Stimulated activated CD4-positive, alpha-beta T cell treated with anti-CD3 and anti-CD28 coated beads, Interleukin-4, amount 100 ng/mL, for 1 hour (primary cell): ENCODE results near the gene SPATA33.
"Not testable (repeated sequence)": the region's sequence is repeated elsewhere in the genome, so short reads cannot be mapped to it uniquely, and the experiment has no call there.

Experiments
- DNase-seq: peaks from one replicate; pipeline ENCODE4 v3.0.0-alpha.2; 2020

The SPATA33 gene

DNA sequence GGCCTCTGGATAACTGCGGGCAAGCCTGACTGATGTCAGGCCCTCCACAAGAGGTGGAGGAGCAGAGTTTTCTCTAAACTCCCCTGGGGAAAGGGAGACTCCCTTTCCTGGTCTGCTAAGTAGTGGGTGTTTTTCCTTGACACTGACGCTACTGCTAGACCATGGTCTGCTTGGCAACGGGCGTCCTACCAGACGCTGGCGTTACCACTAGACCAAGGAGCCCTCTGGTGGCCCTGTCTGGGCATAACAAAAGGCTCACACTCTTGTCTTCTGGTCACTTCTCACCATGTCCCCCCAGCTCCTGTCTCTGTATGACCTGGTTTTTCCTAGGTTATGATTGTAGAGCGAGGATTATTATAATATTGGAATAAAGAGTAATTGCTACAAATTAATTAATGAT, 9.4 kb downstream of the SPATA33 start:
- DNase-seq, result not testable (repeated sequence)

DNA sequence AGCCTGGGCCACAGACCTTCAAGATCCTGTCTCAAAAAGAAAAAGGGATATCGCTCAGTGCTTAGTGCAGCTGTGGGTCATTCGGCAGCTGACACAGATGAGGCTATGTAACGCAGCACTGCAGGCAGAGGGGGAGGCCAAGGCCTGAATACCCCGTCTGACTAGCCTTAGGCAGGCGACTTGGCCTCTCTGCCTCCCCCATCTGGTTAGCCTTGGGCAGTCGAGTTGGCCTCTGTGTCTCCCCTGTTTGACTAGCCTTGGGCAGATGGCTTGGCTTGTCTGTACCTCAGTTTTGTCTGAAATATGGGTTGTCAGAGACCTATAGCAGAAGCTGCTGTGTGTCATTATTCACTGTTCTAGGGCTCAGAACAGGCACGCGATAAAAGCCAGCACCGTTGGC, 10.0 kb downstream of the SPATA33 start:
- no peak for DNase-seq

DNA sequence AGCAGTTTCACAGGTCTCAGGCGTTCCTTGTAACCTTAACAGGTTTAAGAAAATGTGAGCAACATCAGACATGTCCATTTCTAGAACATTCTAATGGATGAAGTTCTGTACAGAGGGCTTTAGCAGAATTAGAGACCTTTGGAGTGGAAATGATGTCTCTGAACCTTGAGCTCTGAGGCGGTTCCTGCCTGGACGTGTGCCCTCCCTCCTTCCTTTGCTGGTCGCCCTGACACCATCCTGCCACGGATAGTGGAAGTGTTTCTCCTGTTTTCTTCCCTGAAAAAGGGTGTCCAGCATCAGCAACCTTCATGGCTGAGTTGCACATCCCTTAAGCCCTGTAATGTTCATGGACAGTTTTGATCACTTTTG, 11.1 kb downstream of the SPATA33 start:
- no peak for DNase-seq

DNA sequence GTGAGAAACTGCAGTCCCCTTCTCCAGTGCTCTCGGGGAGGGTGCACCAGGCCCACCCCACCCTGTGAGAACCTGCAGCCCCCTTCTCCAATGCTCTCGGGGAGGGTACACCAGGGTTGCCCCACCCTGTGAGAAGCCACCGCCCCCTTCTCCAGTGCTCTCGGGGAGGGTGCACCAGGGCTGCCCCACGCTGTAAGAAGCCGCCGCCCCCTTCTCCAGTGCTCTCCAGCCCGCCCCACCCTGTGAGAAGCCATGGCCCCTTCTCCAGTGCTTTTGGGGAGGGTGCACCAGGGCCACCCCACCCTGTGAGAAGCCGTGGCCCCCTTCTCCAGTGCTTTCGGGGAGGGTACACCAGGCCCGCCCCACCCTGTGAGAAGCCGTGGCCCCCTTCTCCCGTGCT, 12.1 kb downstream of the SPATA33 start:
- DNase-seq, result no peak

DNA sequence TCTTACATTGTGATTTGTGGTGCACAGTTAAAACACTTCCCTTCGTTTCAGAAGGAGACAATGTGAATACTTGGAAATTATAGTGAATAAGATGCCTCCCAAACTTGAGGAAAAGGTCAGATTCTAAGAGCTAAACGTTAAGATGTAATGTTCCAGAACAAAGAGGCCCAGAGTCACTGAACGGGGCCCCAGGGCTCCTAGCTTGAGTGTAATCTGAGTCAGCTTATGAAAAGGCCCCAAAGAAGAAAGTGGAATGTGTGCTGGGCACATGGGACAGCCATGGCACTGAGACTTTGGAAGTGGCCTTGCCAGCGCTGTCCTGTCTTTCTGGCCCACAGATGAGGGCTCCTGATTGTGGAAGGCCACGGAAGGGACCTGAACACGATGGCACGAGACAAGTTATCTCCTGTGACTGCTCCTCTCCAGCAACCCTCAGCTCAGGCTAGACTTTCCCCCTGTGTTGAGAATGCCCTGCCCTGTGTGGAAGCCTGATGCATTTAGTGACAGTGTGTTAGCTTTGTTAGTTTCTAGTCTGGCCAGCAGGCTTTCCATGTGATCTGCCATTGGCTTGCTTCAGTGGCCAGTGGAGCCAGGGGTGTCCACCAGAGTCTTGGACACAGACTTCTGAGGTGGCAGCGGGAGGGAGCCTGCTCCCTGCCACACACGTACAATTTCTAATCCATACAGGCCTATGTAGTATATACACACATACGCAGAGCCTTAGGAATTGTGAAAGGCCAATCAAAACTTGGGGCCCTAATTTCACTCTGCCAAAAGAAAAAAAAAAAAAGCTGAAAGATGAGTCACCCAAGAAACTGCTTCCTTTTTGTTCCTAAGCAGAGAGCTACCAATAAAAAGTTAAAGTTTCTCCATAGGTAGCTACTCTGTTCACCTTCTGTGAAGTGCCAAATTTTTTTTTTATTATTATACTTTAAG, 13.1 kb downstream of the SPATA33 start:
- no peak for DNase-seq

DNA sequence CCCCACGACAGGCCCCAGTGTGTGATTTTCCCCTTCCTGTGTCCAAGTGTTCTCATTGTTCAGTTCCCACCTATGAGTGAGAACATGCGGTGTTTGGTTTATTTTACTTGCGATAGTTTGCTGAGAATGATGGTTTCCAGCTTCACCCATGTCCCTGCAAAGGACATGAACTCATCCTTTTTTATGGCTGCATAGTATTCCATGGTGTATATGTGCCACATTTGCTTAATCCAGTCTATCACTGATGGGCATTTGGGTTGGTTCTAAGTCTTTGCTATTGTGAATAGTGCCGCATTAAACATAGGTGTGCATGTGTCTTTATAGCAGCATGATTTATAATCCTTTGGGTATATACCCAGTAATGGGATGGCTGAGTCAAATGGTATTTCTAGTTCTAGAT, 13.9 kb downstream of the SPATA33 start:
- not testable (repeated sequence) for DNase-seq

DNA sequence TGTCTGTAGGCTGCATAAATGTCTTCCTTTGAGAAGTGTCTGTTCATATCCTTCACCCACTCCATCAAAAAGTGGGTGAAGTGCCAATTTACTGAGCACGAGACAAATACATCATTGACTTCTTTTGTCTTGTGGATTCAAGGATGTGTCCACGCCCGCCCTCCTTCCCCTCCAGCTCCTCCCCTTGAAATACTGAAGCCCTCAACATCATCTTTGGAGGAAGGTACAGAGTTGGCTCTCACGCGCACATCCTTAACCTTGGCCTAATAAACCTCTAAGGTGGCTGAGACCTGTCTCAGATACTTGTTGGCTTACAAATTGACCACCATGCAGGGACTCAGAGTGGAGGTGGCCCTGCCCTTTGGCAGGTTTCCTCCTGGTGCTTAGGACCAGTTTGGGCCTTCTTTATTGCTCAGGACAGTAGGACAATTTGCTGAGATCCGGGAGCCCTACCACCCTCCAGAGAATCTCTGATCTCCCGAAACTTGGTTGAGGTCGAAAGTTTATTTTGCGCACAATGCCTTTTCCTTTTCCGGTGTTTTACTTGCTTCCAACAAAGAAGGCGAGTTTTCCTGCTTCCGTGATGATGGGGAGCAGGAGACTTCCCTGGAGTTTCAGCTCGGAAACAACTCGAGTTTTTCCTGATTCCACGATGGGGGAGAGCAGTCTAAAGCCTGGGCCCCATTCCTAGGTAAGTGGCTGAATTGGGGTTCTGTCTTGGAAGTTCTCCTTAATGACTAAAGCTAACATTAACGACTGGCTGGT, 14.7 kb downstream of the SPATA33 start:
- DNase-seq, result no peak

DNA sequence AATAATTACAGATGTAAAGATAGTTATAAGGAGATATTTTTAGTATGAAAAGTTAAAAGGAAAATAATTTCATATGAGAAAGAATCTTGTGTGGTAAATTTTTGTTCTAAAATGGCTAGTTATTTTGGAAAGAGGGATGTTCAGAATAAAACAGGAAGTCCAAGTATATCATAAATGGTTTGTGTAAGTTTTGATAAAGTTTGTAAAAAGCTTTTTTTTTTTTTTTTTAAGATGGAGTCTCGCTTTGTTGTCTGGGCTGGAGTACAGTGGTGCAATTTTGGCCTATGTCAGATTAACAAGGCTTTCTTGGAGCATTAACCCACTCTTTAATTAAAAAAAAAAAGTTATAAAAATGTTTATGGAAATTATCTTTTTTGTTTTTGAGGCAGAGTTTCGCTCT, 20.6 kb downstream of the SPATA33 start:
- no peak for DNase-seq

DNA sequence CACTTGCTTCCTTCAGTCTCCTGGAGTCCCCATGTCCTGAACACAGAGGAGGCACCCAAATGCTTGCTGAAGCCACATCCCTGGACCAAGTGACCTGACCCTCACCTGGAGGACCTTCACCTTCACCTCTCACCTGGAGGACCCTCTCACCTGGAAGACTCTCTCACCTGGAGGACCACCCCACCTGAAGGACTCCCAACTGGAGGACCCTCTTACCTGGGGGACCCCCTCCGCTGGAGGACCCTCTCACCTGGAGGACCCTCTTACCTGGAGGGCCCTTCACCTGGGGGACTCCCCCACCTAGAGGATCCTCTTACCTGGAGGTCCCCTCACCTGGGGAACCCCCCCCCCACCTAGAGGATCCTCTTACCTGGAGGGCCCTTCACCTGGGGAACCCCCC, 28.3 kb downstream of the SPATA33 start:
- no peak for DNase-seq

DNA sequence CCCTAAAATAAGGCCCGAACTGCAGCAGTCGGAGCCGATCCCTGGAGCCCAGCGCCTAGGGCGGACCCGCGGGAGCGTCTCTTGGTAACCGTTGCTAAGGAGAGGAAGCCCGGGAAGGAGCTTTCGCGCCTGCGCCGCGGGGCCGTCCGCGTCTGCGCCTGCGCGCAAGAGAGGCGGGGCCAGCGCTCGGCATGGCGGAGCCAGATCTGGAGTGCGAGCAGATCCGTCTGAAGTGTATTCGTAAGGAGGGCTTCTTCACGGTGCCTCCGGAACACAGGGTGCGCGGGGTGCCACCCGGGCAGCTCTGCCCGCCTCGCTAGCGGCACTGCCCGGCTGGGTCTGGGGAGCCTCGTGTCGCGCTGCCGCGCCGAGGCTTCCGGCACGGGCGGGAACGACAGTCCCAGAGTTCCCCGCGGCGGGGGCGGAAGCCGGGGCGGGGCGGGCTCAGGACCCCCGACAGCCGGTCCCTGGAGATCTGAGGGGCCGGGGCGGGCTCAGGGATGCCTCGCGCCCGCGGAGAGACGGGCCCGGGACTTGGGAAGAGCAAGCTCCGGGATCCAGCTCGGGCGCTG, 29.0 kb downstream of the SPATA33 start, which contains the start of gene CDK10:
CDK10 (plus strand) TSS at position 170 of the 572 bp plus-strand sequence; CDS start at position 192, 22 bp downstream.
- DNase-seq, result peak; percentile 87

DNA sequence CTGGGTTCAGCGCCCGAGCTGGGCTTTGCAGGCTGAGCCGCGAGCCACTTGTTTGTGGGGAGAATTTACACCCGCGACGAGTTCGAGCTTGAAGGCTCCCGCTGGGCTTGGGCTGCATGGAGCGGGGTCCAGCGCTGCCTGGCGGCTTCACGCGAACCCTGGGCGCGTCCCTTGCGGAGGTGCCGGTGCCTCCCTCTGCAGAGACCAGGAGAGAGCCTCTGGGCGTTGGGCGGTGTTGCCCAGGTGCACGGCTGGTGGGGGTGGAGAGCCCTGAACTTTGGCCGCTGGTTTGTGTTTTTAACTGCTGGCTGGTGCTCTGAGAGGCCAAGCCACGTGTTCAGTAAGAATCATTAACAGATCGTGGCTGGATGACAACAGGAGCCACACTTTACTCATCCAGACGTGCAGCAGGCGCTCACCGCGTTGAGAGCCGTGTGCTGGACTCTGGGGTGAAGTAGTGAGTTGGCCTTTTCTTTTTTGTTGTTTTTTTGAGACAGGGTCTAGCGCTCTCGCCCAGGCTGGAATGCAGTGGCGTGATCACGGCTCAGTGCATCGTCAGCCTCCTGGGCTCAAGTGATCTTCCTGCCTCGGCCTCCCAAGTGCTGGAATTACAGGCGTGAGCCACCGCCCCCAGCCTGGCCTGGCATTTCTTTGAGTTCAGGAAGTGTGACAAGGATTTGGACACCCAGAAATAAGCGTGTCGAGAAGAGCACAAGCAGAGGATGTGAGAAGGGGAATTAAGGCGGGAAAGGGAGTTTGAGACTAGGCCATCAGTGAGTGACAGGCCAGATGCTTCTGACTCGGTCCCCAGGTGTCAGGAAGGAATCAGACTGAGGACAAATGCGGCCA, 29.7 kb downstream of the SPATA33 start:
- no peak for DNase-seq

DNA sequence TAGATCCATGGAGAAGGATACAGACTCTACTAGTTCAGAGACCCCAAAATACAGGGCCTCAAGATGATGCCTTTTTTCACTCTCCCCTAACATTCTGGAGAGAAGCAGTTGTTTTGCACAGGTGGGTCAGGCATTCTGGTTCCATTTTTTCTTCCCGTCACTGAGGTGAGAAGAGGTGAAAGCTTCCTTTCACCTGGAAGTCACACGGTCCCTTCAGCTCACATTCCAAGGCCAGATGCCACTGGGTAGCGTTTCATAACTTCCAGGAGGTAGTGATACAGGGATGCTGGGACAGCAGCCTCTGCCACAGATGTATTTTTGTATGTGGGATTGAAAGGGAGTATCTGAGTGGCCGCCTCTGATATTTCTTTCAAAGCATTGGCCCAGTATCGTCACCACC, 30.8 kb downstream of the SPATA33 start:
- DNase-seq, result no peak

DNA sequence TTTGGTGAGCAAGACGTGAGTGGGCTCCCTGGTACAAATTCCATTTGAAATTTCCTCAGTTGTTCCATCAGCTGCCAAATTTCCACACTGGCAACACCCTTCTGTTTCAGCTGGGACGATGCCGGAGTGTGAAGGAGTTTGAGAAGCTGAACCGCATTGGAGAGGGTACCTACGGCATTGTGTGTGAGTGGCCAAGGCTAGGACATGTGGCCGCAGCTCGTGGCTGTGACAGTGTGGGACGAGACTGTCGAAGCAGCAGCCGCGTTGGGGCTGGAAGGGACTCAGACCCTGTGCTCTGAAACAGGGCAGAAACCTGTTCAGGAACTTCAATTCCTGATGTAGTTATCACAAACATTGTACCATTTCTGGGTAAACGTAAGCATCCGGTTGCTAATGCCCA, 31.5 kb downstream of the SPATA33 start:
- no peak for DNase-seq

DNA sequence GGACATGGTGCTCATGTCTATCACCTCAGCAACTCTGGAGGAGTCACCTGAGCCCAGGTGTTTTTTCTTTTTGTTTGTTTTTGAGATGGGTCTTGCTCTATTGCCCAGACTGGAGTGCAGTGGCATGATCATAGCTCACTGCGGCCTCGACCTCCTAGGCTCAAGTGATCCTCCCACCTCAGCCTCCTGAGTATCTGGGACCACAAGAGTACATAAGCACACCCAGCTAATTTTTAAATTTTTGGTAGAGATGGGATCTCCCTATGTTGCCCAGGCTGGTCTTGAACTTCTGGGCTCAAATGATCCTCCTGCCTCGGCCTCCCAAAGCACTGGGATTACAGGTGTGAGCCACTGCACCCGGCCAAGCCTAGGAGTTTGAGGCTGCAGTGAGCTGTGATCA, 32.0 kb downstream of the SPATA33 start:
- DNase-seq, result not testable (repeated sequence)

DNA sequence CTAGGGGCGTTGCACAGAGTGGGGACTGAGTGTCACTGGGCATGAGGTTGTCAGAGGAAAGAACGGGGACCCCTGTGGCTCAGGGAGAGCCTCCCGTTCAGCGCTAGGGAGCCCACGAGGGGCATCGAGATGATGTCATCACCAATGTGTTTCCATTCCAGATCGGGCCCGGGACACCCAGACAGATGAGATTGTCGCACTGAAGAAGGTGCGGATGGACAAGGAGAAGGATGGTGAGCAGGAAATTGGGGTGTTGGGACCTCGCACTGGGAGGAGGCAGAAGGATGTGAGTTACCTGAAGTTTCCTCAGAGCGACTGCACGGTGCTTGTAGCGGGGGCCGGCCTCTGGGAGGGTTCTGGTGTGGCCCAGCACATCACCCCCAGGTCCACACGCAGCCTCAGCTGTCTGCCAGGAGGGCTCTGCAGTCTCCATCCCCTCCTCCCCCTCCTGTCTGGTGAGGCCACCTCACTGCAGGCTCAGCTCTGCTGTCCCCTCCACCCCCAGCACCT, 32.8 kb downstream of the SPATA33 start:
- DNase-seq, result no peak

DNA sequence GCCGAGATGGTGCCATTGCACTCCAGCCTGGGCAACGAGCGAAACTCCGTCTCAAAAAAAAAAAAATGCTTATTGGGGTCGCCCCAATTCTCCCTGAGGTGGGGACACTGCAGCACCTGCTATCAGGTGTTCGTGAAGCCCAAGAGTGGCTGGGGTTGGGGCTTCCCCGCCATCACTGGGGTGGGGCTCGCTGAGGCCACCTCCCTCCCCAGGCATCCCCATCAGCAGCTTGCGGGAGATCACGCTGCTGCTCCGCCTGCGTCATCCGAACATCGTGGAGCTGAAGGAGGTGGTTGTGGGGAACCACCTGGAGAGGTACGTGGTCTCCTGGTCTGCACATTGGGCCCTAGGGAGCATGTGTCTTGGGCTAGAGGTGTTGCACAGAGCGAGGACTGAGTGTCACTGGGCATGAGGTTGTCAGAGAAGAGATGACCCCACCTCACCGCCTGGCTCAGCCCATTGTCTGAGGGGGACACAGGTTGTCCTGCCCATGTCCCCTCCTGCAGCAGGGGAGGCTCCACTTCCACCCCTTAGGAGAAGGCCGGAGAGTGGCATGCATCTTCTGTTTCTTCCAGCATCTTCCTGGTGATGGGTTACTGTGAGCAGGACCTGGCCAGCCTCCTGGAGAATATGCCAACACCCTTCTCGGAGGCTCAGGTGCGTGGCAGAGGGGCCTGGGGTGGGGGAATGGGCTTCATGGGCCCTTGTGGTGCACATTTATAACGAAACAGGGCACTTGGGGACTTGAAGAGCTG, 33.8 kb downstream of the SPATA33 start:
- DNase-seq, result no peak

DNA sequence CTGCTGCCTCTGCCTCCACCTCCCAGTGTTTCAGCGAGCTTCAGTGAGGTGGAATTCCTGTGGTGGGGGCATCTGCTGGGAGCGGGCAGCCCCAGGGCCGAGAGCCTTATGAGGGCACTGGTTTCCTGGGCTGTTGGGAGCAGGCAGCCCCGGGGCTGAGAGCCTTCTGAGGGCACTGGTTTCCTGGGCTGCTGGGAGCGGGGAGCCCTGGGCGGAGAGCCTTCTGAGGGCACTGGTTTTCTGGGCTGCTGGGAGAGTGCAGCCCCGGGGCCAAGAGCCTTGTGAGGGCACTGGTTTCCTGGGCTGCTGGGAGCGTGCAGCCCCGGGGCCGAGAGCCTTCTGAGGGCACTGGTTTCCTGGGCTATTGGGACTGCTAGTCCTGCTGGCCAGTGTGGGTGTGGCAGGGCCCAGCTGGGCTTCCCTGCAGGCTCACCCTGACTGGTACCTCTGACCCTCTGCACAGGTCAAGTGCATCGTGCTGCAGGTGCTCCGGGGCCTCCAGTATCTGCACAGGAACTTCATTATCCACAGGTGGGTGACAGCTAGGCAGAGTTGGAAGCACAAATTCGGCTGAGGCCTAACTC, 34.4 kb downstream of the SPATA33 start:
- no peak for DNase-seq

DNA sequence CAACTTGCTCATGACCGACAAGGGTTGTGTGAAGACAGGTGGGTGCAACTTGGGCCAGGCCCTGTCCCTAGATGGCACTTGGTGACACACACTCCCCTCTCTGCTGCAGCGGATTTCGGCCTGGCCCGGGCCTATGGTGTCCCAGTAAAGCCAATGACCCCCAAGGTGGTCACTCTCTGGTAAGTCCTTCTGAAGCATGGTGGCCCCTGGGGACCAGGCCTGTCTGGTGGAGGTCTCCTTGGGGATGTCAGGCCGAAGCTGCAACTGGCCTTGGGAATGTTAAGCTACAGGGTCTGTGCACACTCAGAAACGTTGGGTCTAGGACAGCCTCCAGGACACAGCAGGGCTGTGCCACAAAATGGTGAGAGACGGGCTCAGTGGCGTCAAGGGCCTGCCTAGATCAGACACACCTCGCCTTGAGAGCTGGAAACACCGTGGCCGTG, 35.7 kb downstream of the SPATA33 start:
- no peak for DNase-seq

DNA sequence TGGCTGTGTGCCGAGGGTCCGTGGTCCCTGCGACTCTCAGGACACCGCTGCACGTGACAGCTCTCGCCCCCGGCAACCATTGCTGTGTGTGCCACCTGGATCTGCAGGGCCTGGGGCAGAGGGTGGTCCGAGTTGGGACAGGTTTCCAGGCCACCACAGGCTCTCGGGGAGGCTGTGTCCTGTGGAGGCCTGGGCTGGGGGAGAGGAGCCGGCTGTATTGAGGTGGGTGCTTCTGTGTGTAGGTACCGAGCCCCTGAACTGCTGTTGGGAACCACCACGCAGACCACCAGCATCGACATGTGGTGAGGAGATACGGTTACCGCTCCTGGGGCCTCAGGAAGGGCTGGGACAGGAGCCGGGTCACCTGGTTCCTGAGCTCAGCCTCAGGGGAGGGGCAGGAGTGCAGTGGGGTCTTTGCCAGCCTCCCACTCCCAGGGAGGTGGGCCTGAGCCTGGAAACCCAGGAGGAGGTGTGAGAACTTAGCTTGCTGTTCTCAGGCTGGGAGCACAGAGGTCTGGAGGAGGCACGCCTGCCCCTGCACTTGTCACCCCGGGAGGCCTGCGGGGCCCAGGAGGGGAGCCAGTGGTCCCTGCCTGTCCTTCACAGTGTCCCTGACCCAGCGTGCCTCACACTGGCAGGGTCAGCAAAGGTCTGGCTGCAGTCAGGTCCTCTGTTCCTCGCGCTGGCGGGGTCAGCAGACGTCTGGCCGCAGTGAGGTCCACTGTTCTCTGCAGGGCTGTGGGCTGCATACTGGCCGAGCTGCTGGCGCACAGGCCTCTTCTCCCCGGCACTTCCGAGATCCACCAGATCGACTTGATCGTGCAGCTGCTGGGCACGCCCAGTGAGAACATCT, 36.5 kb downstream of the SPATA33 start:
- DNase-seq, result no peak

DNA sequence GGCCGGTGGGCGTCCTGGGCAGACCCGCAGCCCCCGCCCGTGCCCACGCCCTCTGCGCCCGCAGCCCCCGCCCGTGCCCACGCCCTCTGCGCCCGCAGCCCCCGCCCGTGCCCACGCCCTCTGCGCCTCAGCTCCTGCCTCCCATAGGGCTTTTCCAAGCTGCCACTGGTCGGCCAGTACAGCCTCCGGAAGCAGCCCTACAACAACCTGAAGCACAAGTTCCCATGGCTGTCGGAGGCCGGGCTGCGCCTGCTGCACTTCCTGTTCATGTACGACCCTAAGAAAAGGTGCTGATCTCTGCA, 37.1 kb downstream of the SPATA33 start:
- DNase-seq, result not testable (repeated sequence)
